SH-SY5Y (cell line): ENCODE measurements around the gene PROSER3.

Experiments
- GATA2 ChIP-seq: IDR thresholded peaks from 2 replicates; pipeline ENCODE4 v1.6.1; 2011; ENCODE audit warnings: mild to moderate bottlenecking, low read depth, low read length
- GATA3 ChIP-seq: IDR thresholded peaks from 2 replicates; pipeline ENCODE4 v1.6.1; 2011; ENCODE audit warnings: low read depth, mild to moderate bottlenecking, low read length, moderate library complexity

- no peak for TF ChIP-seq GATA2
- TF ChIP-seq GATA3 = no peak
Observed at GRCh38 chr19:35801828-35802227, 43.9 kb downstream of the PROSER3 start.
